ENCODE measurements around the gene TLR8.

GRCh38 chrX:12958461-12958860 lies 52.0 kb downstream of the TLR8 start:
- TF ChIP-seq TAF1 (IDR thresholded peaks at IDR 0.05; ENCODE audit: low read depth, low read length) = no peak
- no peak for TF ChIP-seq POLR2A (IDR thresholded peaks at IDR 0.05; ENCODE audit: low read depth, low read length)
- no peak for TF ChIP-seq POLR2AphosphoS5 (IDR thresholded peaks at IDR 0.05; ENCODE audit: low read depth, low read length)
